GM12874 (cell line): Measurements from ENCODE around the gene TRPC4AP.

Experiments used
- TF ChIP-seq, protein P1 (sequence below): IDR thresholded peaks from 2 replicates; pipeline ENCODE4 v1.5.1; 2011; ENCODE audit warnings: low read depth, mild to moderate bottlenecking, control low read depth, low read length, moderate library complexity; ENCODE audit not compliant: insufficient read depth

TRPC4AP gene

DNA sequence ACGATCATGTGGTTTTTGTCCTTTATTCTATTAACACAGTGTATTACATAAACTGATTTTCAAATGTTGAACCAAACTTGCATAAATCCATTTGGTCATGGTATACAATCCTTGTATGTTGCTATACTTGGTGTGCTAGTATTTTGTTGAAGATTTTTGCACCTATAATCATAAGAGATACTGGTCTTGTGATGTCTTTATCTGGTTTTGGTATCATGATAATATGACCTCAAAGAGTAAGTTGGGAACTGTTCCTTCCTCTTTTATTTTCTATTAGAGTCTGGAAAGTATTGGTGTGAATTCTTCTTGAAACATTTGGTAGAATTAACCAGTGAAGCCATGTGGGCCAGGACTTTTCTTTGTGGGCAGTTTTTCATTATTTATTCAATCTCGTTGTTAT, 65.3 kb downstream of the TRPC4AP start:
- TF ChIP-seq, protein P1, sequence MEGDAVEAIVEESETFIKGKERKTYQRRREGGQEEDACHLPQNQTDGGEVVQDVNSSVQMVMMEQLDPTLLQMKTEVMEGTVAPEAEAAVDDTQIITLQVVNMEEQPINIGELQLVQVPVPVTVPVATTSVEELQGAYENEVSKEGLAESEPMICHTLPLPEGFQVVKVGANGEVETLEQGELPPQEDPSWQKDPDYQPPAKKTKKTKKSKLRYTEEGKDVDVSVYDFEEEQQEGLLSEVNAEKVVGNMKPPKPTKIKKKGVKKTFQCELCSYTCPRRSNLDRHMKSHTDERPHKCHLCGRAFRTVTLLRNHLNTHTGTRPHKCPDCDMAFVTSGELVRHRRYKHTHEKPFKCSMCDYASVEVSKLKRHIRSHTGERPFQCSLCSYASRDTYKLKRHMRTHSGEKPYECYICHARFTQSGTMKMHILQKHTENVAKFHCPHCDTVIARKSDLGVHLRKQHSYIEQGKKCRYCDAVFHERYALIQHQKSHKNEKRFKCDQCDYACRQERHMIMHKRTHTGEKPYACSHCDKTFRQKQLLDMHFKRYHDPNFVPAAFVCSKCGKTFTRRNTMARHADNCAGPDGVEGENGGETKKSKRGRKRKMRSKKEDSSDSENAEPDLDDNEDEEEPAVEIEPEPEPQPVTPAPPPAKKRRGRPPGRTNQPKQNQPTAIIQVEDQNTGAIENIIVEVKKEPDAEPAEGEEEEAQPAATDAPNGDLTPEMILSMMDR = no peak

DNA sequence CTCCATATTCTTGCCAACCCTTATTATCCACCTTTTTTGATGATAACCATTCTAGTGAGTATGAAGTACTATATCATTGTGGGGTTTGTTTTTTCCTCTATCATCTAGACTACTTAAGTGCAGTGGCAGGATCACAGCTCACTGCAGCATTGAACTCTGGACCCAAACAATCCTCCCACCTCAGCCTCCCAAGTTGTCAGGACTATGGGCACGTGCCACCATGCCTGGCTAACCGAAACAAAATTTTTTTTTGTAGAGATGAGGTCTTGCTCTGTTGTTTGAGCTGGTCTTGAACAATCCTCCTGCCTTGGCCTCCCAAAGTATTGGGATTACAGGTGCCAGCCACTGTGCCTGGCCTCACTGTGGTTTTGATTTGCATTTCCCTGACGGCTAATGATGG, 67.5 kb downstream of the TRPC4AP start:
- TF ChIP-seq, protein P1 = no peak

GRCh38 chr20:35023624-35024023, 69.0 kb downstream of the TRPC4AP start:
- TF ChIP-seq, protein P1 = no peak

- TF ChIP-seq, protein P1 = no peak
Measured at GRCh38 chr20:35021831-35022230, 70.8 kb downstream of the TRPC4AP start.

DNA sequence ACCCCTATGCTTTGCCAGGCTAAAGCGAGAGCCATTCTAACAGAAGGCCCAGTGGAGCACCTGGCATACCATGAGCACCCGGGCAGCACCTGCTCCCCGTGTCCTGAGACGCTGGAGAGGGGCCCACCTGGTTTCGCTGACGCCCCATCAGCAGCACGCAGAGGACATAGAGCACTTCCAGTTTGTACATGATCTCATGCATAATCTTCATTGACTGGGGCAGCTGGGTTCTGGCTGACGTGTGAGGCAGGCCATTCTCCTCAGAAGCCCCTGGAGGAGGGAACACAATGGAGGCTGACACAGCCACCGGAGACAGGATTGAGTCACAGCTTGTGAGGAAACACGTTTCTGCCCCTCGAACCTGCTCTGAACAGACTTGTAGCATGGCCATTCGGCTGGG, 71.5 kb downstream of the TRPC4AP start:
- TF ChIP-seq, protein P1 = no peak

GRCh38 chr20:35020108-35020928, 72.3 kb downstream of the TRPC4AP start:
- TF ChIP-seq, protein P1 = no peak

DNA sequence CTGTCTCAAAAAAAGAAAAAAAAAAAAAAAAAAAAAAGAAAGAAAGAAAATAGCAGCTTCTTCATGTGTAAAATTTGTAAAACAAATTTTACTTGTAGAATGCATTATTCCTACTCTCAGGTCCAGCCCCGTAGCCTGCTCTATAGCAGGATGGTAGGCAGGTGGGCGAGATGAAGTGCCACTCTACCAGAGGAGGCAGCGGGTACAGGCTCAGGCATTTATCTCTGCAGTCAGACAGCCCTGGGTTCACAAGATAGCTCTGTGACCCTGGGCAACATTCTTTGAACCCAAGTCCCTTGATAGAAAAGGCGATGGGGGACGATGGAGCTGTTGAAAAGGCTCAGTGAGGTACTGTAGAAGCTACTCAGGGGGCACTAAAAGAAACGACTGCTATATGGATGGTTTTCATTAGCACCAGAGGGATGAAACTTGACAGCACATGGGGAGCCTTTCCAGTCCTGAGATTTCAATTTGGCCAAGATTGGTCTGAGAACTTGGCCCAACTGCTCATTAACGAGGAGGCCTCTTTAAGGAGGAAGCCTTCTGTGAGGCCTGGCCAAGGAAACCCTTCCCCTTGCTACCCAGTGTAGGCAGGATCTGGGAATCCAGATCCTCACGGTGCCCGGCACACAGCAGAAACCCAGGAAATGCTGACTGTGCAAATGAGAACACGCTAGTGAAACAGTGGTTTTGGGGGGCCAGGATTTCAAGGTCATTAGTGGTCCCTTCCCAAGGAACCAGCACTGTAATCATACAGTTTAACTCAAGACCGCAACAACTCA, 73.8 kb downstream of the TRPC4AP start:
- TF ChIP-seq, protein P1 = no peak
